Mesothelial cell of epicardium (in vitro differentiated cells): ENCODE results near the gene SHROOM2. TPM values are rescaled to one million over a fixed set of nuclear protein-coding genes. Genes with fewer than 3 reads are reported as not detected.

Source experiments
- DNase-seq, 2 experiments: peaks; one replicate each; pipeline ENCODE4 v3.0.0; 2021; ENCODE audit warnings: low spot score in 2 of 2; ENCODE audit not compliant: unreplicated experiment in 2 of 2
- H3K27ac Mint-ChIP-seq: 2 replicates; pipeline ENCODE4 v1.8.0; 2021; ENCODE audit warnings: mixed read lengths
- H3K27me3 Mint-ChIP-seq: 2 replicates; pipeline ENCODE4 v1.8.0; 2021; ENCODE audit warnings: low read depth, mixed read lengths
- H3K36me3 Mint-ChIP-seq: 2 replicates; pipeline ENCODE4 v1.8.0; 2021; ENCODE audit warnings: mixed read lengths
- H3K4me1 Mint-ChIP-seq: 2 replicates; pipeline ENCODE4 v1.8.0; 2021; ENCODE audit warnings: mixed read lengths
- H3K4me3 Mint-ChIP-seq: 2 replicates; pipeline ENCODE4 v1.8.0; 2021; ENCODE audit warnings: mild to moderate bottlenecking, moderate library complexity, mixed read lengths
- H3K9me3 Mint-ChIP-seq: 2 replicates; pipeline ENCODE4 v1.8.0; 2021; ENCODE audit warnings: mixed read lengths
- CTCF ChIP-seq: fragments of 200-600 bp; sonication (generic); IDR thresholded peaks from one replicate; pipeline ENCODE4 v1.5.0; 2021; ENCODE audit warnings: antibody characterized with exemption; ENCODE audit not compliant: unreplicated experiment
- total RNA-seq: library from RNA; stranded (reverse); gene quantifications from 3 replicates; pipeline ENCODE4 v1.2.1, GENCODE V29; 2021

SHROOM2 gene
- total RNA-seq, 1 donor from 2014 or later: 13.5 TPM

GRCh38 chrX:9917861-9918260 lies 131.6 kb downstream of the SHROOM2 start:
- no peak for TF ChIP-seq CTCF
- H3K4me1 Mint-ChIP-seq: no peaks in the 10 kb centered on the region
- H3K27me3 Mint-ChIP-seq: no peaks in the 10 kb centered on the region
- DNase-seq: no peak
- peaks cover 27% of the 10 kb centered on the region for H3K9me3 Mint-ChIP-seq
- no peak overlapping the region for H3K4me3 Mint-ChIP-seq
- no peak overlapping the region for H3K27ac Mint-ChIP-seq
- peaks cover 7% of the 10 kb centered on the region for H3K36me3 Mint-ChIP-seq

- no peak for DNase-seq
- peaks cover 7% of the 10 kb centered on the region for H3K36me3 Mint-ChIP-seq
- H3K4me1 Mint-ChIP-seq: peaks cover 6% of the 10 kb centered on the region
- H3K27me3 Mint-ChIP-seq: no peaks in the 10 kb centered on the region
- no peak for TF ChIP-seq CTCF
- H3K9me3 Mint-ChIP-seq: peaks cover 27% of the 10 kb centered on the region
- H3K27ac Mint-ChIP-seq: no peak overlapping the region
- no peak overlapping the region for H3K4me3 Mint-ChIP-seq
Measured at GRCh38 chrX:9919632-9920172, 133.5 kb downstream of the SHROOM2 start.

GRCh38 chrX:9921407-9921806 lies 135.2 kb downstream of the SHROOM2 start:
- Mint-ChIP-seq H3K36me3 (peaks cover 7% of the 10 kb centered on the region), H3K27me3 (no peaks in the 10 kb centered on the region), H3K27ac (no peak overlapping the region), H3K9me3 (peaks cover 27% of the 10 kb centered on the region), H3K4me1 (peaks cover 6% of the 10 kb centered on the region), H3K4me3 (no peak overlapping the region)
- no peak for TF ChIP-seq CTCF
- DNase-seq: no peak

- no peak for TF ChIP-seq CTCF
- Mint-ChIP-seq H3K27ac (no peak overlapping the region), H3K9me3 (peaks cover 24% of the 10 kb centered on the region), H3K27me3 (no peaks in the 10 kb centered on the region), H3K36me3 (peaks cover 7% of the 10 kb centered on the region), H3K4me1 (peaks cover 12% of the 10 kb centered on the region), H3K4me3 (no peak overlapping the region)
- no peak for DNase-seq
Measured at GRCh38 chrX:9923357-9923756, 137.1 kb downstream of the SHROOM2 start.

GRCh38 chrX:9926002-9926401 lies 139.8 kb downstream of the SHROOM2 start:
- Mint-ChIP-seq H3K36me3 (peaks cover 5% of the 10 kb centered on the region), H3K27me3 (no peaks in the 10 kb centered on the region), H3K9me3 (peaks cover 18% of the 10 kb centered on the region), H3K4me3 (no peak overlapping the region), H3K27ac (no peak overlapping the region), H3K4me1 (peaks cover 12% of the 10 kb centered on the region)
- no peak for TF ChIP-seq CTCF
- DNase-seq: no peak
